Measurements from ENCODE around the gene KLK3. TPM values are rescaled to one million over a fixed set of nuclear protein-coding genes. Genes with fewer than 3 reads are reported as not detected.

The KLK3 gene
- total RNA-seq, 1 donor = not detected

DNA sequence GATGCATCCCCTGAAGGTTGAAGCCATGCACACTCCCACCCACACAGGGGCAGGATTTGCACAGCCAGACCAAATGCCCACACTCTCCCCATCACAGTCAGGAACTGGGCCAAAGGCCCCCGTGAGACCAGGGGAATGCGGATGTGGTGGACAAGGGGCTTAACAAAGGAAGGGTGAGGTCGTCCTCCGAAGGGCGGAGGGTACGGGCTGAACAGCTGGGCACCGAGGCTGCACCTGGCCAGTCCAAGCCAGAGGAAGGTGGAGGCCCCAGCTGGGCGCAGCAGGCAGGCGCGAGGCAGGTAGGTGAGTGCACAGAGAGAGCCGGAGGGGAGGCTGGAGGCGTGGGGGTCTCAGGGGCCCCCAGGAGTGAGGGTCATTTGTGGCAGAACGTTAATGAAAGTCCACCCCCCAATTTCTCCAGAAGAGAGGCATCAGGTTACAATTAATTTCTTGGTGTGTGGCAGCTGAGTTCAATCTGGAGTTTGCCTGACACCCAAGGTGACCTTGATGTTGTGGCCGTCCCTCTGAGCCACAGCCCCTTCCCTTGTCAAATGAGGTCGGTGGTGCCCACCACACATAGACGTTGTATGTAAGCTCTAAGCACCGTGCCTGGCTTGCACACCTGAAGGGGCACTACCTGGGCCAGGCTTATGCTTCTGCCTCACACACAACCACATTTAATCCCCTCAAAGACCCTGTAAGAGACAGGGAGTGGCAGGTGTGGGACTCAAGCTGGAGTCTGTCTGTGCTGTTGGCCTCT, 24.3 kb upstream of the KLK3 start:
- no peak overlapping the region for H3K4me3 ChIP-seq (ENCODE audit: low read depth, low read length)
- DNase-seq (ENCODE audit: low read depth) = no peak
- TF ChIP-seq, protein P1, sequence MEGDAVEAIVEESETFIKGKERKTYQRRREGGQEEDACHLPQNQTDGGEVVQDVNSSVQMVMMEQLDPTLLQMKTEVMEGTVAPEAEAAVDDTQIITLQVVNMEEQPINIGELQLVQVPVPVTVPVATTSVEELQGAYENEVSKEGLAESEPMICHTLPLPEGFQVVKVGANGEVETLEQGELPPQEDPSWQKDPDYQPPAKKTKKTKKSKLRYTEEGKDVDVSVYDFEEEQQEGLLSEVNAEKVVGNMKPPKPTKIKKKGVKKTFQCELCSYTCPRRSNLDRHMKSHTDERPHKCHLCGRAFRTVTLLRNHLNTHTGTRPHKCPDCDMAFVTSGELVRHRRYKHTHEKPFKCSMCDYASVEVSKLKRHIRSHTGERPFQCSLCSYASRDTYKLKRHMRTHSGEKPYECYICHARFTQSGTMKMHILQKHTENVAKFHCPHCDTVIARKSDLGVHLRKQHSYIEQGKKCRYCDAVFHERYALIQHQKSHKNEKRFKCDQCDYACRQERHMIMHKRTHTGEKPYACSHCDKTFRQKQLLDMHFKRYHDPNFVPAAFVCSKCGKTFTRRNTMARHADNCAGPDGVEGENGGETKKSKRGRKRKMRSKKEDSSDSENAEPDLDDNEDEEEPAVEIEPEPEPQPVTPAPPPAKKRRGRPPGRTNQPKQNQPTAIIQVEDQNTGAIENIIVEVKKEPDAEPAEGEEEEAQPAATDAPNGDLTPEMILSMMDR (IDR thresholded peaks at IDR 0.05; ENCODE audit: insufficient read depth, low read length) = no peak

DNA sequence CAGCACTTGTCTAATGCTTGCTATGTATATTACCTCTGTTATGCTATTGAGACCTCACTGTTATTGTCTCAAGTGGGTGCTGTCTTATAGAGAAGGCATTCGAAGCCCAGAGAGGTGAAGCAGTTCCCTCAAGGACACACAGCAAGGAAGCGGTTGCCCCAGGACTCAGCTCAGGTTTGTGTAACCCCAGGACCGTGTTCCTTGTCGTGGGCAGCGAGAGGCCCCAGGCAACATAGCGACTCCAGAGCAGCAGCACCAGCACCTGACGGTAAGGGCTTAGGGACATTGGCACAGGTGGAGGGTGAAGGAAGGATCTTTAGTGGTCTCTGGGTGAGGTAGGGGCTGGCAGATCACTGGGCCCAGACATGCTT, 23.7 kb upstream of the KLK3 start:
- DNase-seq (ENCODE audit: low read depth) = no peak
- TF ChIP-seq, protein P1 (IDR thresholded peaks at IDR 0.05; ENCODE audit: insufficient read depth, low read length) = no peak
- no peak overlapping the region for H3K4me3 ChIP-seq (ENCODE audit: low read depth, low read length)

DNA sequence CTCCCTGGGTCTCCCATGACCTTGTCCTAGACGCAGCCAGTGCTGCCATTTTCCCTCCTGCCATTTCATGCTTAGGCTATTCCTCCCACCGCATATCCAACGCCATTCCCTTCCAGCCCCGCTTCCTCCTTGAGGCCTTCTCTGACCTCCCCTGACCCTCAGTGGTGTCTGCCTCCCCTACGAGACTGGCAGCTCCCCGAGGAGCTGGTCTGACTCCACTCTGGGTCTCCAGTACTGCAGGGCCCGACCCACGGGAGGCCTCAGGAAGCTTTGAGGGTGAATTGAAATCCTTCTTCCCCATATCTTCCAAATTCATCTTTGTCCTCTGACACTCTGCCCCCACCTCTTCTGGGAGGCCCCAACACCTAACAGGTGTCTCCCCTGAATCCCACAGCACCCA, 22.0 kb upstream of the KLK3 start:
- no peak for DNase-seq (ENCODE audit: low read depth)
- TF ChIP-seq, protein P1 (IDR thresholded peaks at IDR 0.05; ENCODE audit: insufficient read depth, low read length) = no peak
- H3K4me3 ChIP-seq (ENCODE audit: low read depth, low read length) = no peak overlapping the region

DNA sequence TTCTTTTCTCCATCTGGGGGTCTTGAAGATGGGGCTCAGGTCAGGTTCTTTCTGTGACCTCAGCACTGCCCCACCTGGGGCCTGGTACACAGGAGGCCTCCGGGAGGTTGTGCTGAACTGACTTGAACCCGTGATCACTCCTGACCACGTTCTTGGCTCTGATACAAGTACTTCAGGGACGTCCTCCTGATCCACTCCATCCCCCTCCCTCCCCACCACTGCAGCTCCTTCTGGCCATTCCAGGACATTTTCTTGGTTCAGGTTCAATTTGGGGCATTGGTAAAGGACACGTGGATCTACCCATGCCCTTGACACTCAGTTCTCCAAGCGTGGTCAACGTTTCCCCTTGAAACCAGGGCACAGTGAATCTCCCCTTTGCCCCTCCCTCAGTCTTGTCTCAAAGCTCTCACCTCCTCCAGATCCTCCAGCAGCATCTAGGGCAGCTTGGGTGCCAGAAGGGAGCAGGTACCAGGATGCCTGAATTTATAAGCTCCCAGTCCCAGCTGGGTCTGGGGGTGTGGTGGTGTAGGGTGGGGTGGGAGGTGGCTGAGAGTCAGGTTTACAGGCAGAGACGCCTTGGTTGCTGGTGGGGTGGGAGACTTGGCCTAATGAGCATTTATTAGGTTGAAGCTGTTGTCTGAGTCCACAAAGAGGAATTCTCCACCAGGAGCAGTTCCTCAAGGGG, 21.5 kb upstream of the KLK3 start, which contains the start of gene KLK15:
TSS of gene KLK15 (minus strand) at position 458 of the 685 bp plus-strand sequence. CDS start 2,082 bp downstream, outside the sequence.
- DNase-seq (ENCODE audit: low read depth) = no peak
- TF ChIP-seq, protein P1 (IDR thresholded peaks at IDR 0.05; ENCODE audit: insufficient read depth, low read length) = no peak
- H3K4me3 ChIP-seq (ENCODE audit: low read depth, low read length) = no peak within 1 kb of the TSS

DNA sequence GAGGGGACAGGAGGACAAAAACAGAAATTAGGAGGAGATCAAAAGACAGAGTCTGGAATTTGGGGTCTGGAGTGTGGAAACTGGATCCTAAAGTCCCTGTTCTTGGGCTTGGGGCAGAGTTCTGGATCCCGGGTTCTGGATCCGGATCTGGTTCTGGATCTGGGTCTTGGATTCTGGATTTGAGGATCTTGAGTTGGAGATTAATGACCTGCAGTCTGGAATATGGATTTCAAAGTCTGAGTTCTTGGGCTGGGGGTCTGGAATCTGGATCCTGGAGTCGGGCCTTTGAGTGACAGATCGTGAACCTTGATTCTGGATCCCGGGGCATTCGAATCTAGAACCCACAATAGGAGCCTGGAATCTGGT, 20.9 kb upstream of the KLK3 start:
- TF ChIP-seq, protein P1 (IDR thresholded peaks at IDR 0.05; ENCODE audit: insufficient read depth, low read length) = no peak
- DNase-seq (ENCODE audit: low read depth) = no peak
- H3K4me3 ChIP-seq (ENCODE audit: low read depth, low read length) = no peak overlapping the region

DNA sequence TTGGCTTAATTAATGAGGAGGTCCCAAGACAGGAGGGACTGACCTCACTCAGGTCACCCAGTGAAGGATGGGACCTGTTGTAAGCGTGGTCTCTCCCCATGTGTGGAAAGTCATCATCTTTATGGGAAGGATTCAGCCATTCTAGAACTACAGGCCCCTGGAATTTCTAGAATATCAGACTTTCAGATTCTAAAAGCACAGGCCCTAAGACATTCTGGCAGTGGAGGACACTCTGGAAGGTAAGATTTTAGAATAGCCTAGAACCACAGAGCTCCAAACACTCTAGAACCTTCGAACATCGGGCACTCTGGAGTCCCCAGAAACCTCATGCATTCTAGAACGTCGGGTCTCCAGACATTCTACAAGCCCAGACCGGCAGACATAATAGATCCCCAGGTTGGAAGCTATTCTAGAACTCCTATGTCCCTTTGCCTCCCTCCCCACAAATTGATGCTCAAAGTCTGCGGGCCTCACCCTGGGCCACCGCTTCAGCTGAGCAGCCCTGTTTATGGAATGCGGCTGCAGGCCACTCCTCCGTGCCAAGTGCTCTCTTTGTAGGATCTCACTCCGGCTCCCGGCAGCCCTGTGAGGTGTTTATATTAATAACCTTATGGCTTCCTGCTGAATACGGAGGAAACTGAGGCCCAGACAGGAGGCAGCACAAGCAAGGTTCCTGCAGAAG, 19.5 kb upstream of the KLK3 start:
- peak overlapping the region; percentile 71 for H3K4me3 ChIP-seq (ENCODE audit: low read depth, low read length)
- DNase-seq (ENCODE audit: low read depth) = no peak
- TF ChIP-seq, protein P1 (IDR thresholded peaks at IDR 0.05; ENCODE audit: insufficient read depth, low read length) = no peak

Measured in fibroblast of the aortic adventitia (primary cell).